Small intestine (tissue), 7 donors: ENCODE results near the gene ZNF253. TPM values are rescaled to one million over a fixed set of nuclear protein-coding genes. Genes with fewer than 3 reads are reported as not detected.
"Not testable (repeated sequence)": the region's sequence is repeated elsewhere in the genome, so short reads cannot be mapped to it uniquely, and the experiment has no call there.

Source experiments
- DNase-seq, 2 donors: peaks; one replicate each; pipeline versions ENCODE4 v3.0.0 to v3.0.0-alpha.2; 2013
- FAIRE-seq: peaks from 2 replicates; lab custom pipeline; 2012; peaks lifted over from hg19 to GRCh38; lab: Jason Lieb, UNC
- H3K27ac ChIP-seq, 3 donors: one replicate each; pipeline ENCODE4 v1.5.1; 2013; ENCODE audit warnings: low read length in 2 of 3, mild to moderate bottlenecking in 2 of 3, control low read depth in 1 of 3, inconsistent platforms in 1 of 3, low read depth in 1 of 3, moderate library complexity in 1 of 3
- H3K27me3 ChIP-seq, 3 donors: one replicate each; pipeline ENCODE4 v1.6.1; 2013; ENCODE audit warnings: low read length in 3 of 3, inconsistent platforms in 1 of 3; ENCODE audit not compliant: control insufficient read depth in 3 of 3, insufficient read depth in 3 of 3
- H3K36me3 ChIP-seq, 3 donors: one replicate each; pipeline ENCODE4 v1.6.1; 2013; ENCODE audit warnings: low read length in 3 of 3, inconsistent platforms in 1 of 3, low read depth in 1 of 3, mild to moderate bottlenecking in 1 of 3, moderate library complexity in 1 of 3; ENCODE audit not compliant: control insufficient read depth in 3 of 3, insufficient read depth in 2 of 3
- H3K4me1 ChIP-seq, 3 donors: one replicate each; pipeline ENCODE4 v1.6.1; 2013; ENCODE audit warnings: low read length in 2 of 3, inconsistent platforms in 1 of 3, low read depth in 1 of 3, mild to moderate bottlenecking in 1 of 3, moderate library complexity in 1 of 3; ENCODE audit not compliant: control insufficient read depth in 3 of 3, insufficient read depth in 2 of 3
- H3K4me3 ChIP-seq, 3 donors: one replicate each; pipeline ENCODE4 v1.5.1; 2013; ENCODE audit warnings: low read length in 3 of 3, control low read depth in 1 of 3, inconsistent platforms in 1 of 3, low read depth in 1 of 3, mild to moderate bottlenecking in 1 of 3, moderate library complexity in 1 of 3
- H3K9me3 ChIP-seq, 2 donors: one replicate each; pipeline ENCODE4 v1.6.1; 2013; ENCODE audit warnings: low read depth in 1 of 2, low read length in 1 of 2; ENCODE audit not compliant: control insufficient read depth in 2 of 2, insufficient read depth in 1 of 2
- WGBS, 3 donors: extraction: QIAGEN DNeasy Blood & Tissue Kit; methylation state at CpG; one replicate each; pipeline ENCODE4 v1.1.7; 2013; 5-methylcytosine and 5-hydroxymethylcytosine counted together
- polyA plus RNA-seq, 4 donors: library from polyadenylated mRNA; stranded (reverse) in 3 of 4; unstranded in 1 of 4; fragments of 200-250 nt in 3 of 4; fragments of 120-200 nt in 1 of 4; gene quantifications; one replicate each; pipeline versions ENCODE4 v1.2.1 to v1.2.3, GENCODE V29; 2013
- donor health status: healthy with polysubstance abuse.
- donor health status: control.
- donor health status: control.
- donor health status: Bipolar disorder and iron deficiency.
- donor health status: healthy.

Gene ZNF253
- polyA plus RNA-seq, 4 donors: 1.1 to 17.4 (median 3.2) TPM

GRCh38 chr19:19826875-19827274 lies 38.8 kb upstream of the ZNF253 start:
- no peak for FAIRE-seq
- H3K27ac ChIP-seq: no peak overlapping the region
- no peaks in the 10 kb centered on the region for H3K4me1 ChIP-seq
- WGBS, 3 donors: 93 to 96% (median 94%) methylated on average over 11 of the region's 11 CpGs
- H3K4me3 ChIP-seq: no peak overlapping the region
- no peaks in the 10 kb centered on the region for H3K36me3 ChIP-seq
- H3K9me3 ChIP-seq: peaks cover 5 to 45% of the 10 kb centered on the region in 2 donors
- DNase-seq: no peak
- no peaks in the 10 kb centered on the region for H3K27me3 ChIP-seq

GRCh38 chr19:19835560-19836038 lies 30.1 kb upstream of the ZNF253 start:
- no peak for FAIRE-seq
- DNase-seq: no peak
- Histone ChIP-seq H3K36me3 (no peaks in the 10 kb centered on the region), H3K9me3 (peaks cover 5 to 31% of the 10 kb centered on the region in 2 donors), H3K4me3 (no peak overlapping the region), H3K27ac (no peak overlapping the region), H3K4me1 (no peaks in the 10 kb centered on the region), H3K27me3 (no peaks in the 10 kb centered on the region)

- H3K9me3 ChIP-seq: peaks cover 0 to 19% of the 10 kb centered on the region in 2 donors
- no peaks in the 10 kb centered on the region for H3K4me1 ChIP-seq
- H3K27ac ChIP-seq: no peak overlapping the region
- H3K4me3 ChIP-seq: no peak overlapping the region
- H3K27me3 ChIP-seq: no peaks in the 10 kb centered on the region
- DNase-seq (no peak), FAIRE-seq (no peak)
- no peaks in the 10 kb centered on the region for H3K36me3 ChIP-seq
- WGBS, 3 donors: 95 to 97% (median 96%) methylated on average over 12 of the region's 12 CpGs
Measured at GRCh38 chr19:19847781-19848180, 17.9 kb upstream of the ZNF253 start.

- Histone ChIP-seq H3K36me3 (no peaks in the 10 kb centered on the region), H3K4me3 (no peak overlapping the region), H3K4me1 (no peaks in the 10 kb centered on the region), H3K27ac (no peak overlapping the region), H3K9me3 (peaks cover 0 to 13% of the 10 kb centered on the region in 2 donors), H3K27me3 (no peaks in the 10 kb centered on the region)
- FAIRE-seq (no peak), DNase-seq (no peak)
- WGBS, 3 donors: 82 to 91% (median 88%) methylated on average over 6 of the region's 6 CpGs
Measured at GRCh38 chr19:19849056-19849455, 16.6 kb upstream of the ZNF253 start.

GRCh38 chr19:19851740-19852139 lies 13.9 kb upstream of the ZNF253 start:
- WGBS, 3 donors: 76 to 79% (median 77%) methylated on average over 2 of the region's 2 CpGs
- H3K4me3 ChIP-seq, H3K27ac ChIP-seq, H3K36me3 ChIP-seq, H3K27me3 ChIP-seq, H3K4me1 ChIP-seq, H3K9me3 ChIP-seq, DNase-seq, FAIRE-seq: not testable (repeated sequence)

GRCh38 chr19:19858751-19859150 lies 6.9 kb upstream of the ZNF253 start:
- peaks cover 0 to 3% of the 10 kb centered on the region in 2 donors for H3K9me3 ChIP-seq
- 89 to 97% (median 91%) methylated on average over 2 of the region's 2 CpGs for WGBS, 3 donors

GRCh38 chr19:19860756-19861390 lies 4.8 kb upstream of the ZNF253 start:
- Histone ChIP-seq H3K36me3 (no peaks in the 10 kb centered on the region), H3K27ac (no peak overlapping the region), H3K9me3 (peaks cover 0 to 3% of the 10 kb centered on the region in 2 donors), H3K27me3 (no peaks in the 10 kb centered on the region), H3K4me1 (no peaks in the 10 kb centered on the region), H3K4me3 (peak overlapping the region in 1 of 3 donors; percentile 53)
- peak in 1 of 2 donors; percentile 79 for DNase-seq
- WGBS, 3 donors: 12 to 32% (median 26%) methylated on average over 29 of the region's 29 CpGs
- no peak for FAIRE-seq

More at GRCh38 chr19:19858751-19859150, 6.9 kb upstream of the ZNF253 start:
- Histone ChIP-seq H3K27me3 (no peaks in the 10 kb centered on the region), H3K36me3 (no peaks in the 10 kb centered on the region), H3K27ac (no peak overlapping the region), H3K4me3 (no peak overlapping the region), H3K4me1 (no peaks in the 10 kb centered on the region)
- FAIRE-seq (no peak), DNase-seq (no peak)

- WGBS, 3 donors: 6 to 22% (median 14%) methylated on average over 23 of the region's 23 CpGs
- H3K36me3 ChIP-seq: peaks cover 0 to 5% (median 2%) of the 10 kb centered on the region in 3 donors
- peak overlapping the region; percentile 95 to 99 (median 96) for H3K27ac ChIP-seq
- no peaks in the 10 kb centered on the region for H3K27me3 ChIP-seq
- H3K4me3 ChIP-seq: peak overlapping the region; percentile 61 to 76 (median 63)
- H3K4me1 ChIP-seq: peaks cover 0 to 3% (median 0%) of the 10 kb centered on the region in 3 donors
- peaks cover 0 to 19% of the 10 kb centered on the region in 2 donors for H3K9me3 ChIP-seq
- peak; percentile 2 to 52 for DNase-seq
- FAIRE-seq: no peak
Measured at GRCh38 chr19:19866611-19867248, 1.0 kb downstream of the ZNF253 start.
